ENCODE data around the gene AGT. TPM values are rescaled to one million over a fixed set of nuclear protein-coding genes. Genes with fewer than 3 reads are reported as not detected.

Gene AGT
- polyA plus RNA-seq, 1 donor (not counting 4 experiments of a cell fraction or from before 2014, with no cell fraction given), result not detected

GRCh38 chr1:230747890-230748800 is 34.2 kb upstream of the AGT start:
- dilution Hi-C loops (cut with MboI; ENCODE audit: extremely low pct_ligation_motif_present, low sequenced_read_pairs), result no loop called here
- Histone ChIP-seq H4K20me1 (ENCODE audit: control insufficient read depth, extremely low read depth, insufficient read depth, low read length) (no peaks in the 10 kb centered on the region), H2AFZ (ENCODE audit: control insufficient read depth, low read length) (no peak overlapping the region), H3K4me1 (ENCODE audit: control insufficient read depth, extremely low read depth, insufficient read depth, low read length) (no peaks in the 10 kb centered on the region), H3K27me3 (ENCODE audit: control insufficient read depth, extremely low read depth, insufficient read depth, low read length) (peaks cover 4% of the 10 kb centered on the region), H3K9ac (ENCODE audit: control insufficient read depth, extremely low read depth, insufficient read depth, low read length) (no peak overlapping the region), H3K4me2 (ENCODE audit: control insufficient read depth, extremely low read depth, insufficient read depth, low read depth, low read length) (no peak overlapping the region), H3K9me1 (ENCODE audit: control insufficient read depth, extremely low read depth, insufficient read depth, low read length) (no peaks in the 10 kb centered on the region), H3K27ac (ENCODE audit: control insufficient read depth, insufficient read depth, low read length) (no peak overlapping the region), H3K9me3 (ENCODE audit: control insufficient read depth, low read depth, low read length) (no peaks in the 10 kb centered on the region), H3K79me2 (ENCODE audit: control insufficient read depth, insufficient read depth, low read length) (no peaks in the 10 kb centered on the region), H3K36me3 (ENCODE audit: control insufficient read depth in 2 of 2, extremely low read depth in 1 of 2, insufficient read depth in 2 of 2, low read length in 2 of 2) (no peaks in the 10 kb centered on the region), H3K4me3 (ENCODE audit: control insufficient read depth in 2 of 3, extremely low read depth in 1 of 3, insufficient read depth in 2 of 3, low read depth in 1 of 3, low read length in 3 of 3) (no peak overlapping the region)
- no peak for FAIRE-seq
- DNase-seq (ENCODE audit: low read depth, low spot score), result no peak
- TF ChIP-seq EZH2 (IDR thresholded peaks at IDR 0.05; ENCODE audit: low read length), result no peak
- TF ChIP-seq CTCF (optimal IDR thresholded peaks at IDR 0.05 in 1 of 3, IDR thresholded peaks at IDR 0.05 in 1 of 3, conservative IDR thresholded peaks at IDR 0.05 in 1 of 3; ENCODE audit: extremely low read depth in 1 of 3, insufficient read depth in 2 of 3, low read length in 3 of 3), result no peak

- DNase-seq (ENCODE audit: low read depth, low spot score), result no peak
- Histone ChIP-seq H3K36me3 (ENCODE audit: control insufficient read depth in 2 of 2, extremely low read depth in 1 of 2, insufficient read depth in 2 of 2, low read length in 2 of 2) (no peaks in the 10 kb centered on the region), H3K9me3 (ENCODE audit: control insufficient read depth, low read depth, low read length) (no peaks in the 10 kb centered on the region), H3K4me3 (ENCODE audit: control insufficient read depth in 2 of 3, extremely low read depth in 1 of 3, insufficient read depth in 2 of 3, low read depth in 1 of 3, low read length in 3 of 3) (no peak within 1 kb of the TSS), H3K4me2 (ENCODE audit: control insufficient read depth, extremely low read depth, insufficient read depth, low read depth, low read length) (no peak within 1 kb of the TSS), H3K4me1 (ENCODE audit: control insufficient read depth, extremely low read depth, insufficient read depth, low read length) (no peaks in the 10 kb centered on the region), H3K27me3 (ENCODE audit: control insufficient read depth, extremely low read depth, insufficient read depth, low read length) (peaks cover 4% of the 10 kb centered on the region), H3K9ac (ENCODE audit: control insufficient read depth, extremely low read depth, insufficient read depth, low read length) (no peak within 1 kb of the TSS), H2AFZ (ENCODE audit: control insufficient read depth, low read length) (no peak within 1 kb of the TSS), H3K27ac (ENCODE audit: control insufficient read depth, insufficient read depth, low read length) (no peak within 1 kb of the TSS), H3K79me2 (ENCODE audit: control insufficient read depth, insufficient read depth, low read length) (no peaks in the 10 kb centered on the region), H4K20me1 (ENCODE audit: control insufficient read depth, extremely low read depth, insufficient read depth, low read length) (no peaks in the 10 kb centered on the region), H3K9me1 (ENCODE audit: control insufficient read depth, extremely low read depth, insufficient read depth, low read length) (no peaks in the 10 kb centered on the region)
- TF ChIP-seq CTCF (optimal IDR thresholded peaks at IDR 0.05 in 1 of 3, IDR thresholded peaks at IDR 0.05 in 1 of 3, conservative IDR thresholded peaks at IDR 0.05 in 1 of 3; ENCODE audit: extremely low read depth in 1 of 3, insufficient read depth in 2 of 3, low read length in 3 of 3) (no peak), EZH2 (IDR thresholded peaks at IDR 0.05; ENCODE audit: low read length) (no peak)
- dilution Hi-C loops (cut with MboI; ENCODE audit: extremely low pct_ligation_motif_present, low sequenced_read_pairs), result no loop called here
- no peak for FAIRE-seq
These were observed 33.3 kb upstream of the AGT start, which contains the start of gene CAPN9 for GRCh38 chr1:230747127-230747730. Gene CAPN9 (plus strand): TSS chr1:230747388. CDS start chr1:230747497, 109 bp downstream.
